ENCODE measurements around the gene ARHGAP30.

DNA sequence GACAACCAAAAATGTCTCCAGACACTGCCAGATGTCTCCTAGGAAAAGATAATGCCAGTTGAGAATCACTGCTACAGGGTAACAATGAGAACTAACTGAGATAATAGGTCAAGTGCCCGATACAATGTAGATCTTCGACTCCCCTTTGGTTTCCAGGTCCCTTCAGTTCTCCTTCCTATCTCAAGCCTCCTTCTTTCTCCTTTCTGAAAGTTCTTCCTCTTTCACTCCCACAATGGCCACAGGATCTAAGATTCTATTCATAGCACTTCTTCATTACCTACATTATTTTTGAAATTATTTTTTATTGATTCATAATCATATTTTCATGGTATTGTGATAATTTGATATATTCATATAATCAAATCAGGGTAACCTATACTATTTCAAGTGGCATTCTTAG is 41.8 kb upstream of the ARHGAP30 start:
- TF ChIP-seq POLR2A (IDR thresholded peaks at IDR 0.05; ENCODE audit: low read depth, low read length) = no peak
- no peak for TF ChIP-seq TAF1 (IDR thresholded peaks at IDR 0.05; ENCODE audit: low read depth, low read length)
- TF ChIP-seq POLR2AphosphoS5 (IDR thresholded peaks at IDR 0.05; ENCODE audit: low read depth, low read length) = no peak

All from GM12891 (cell line).